Activated T-cell treated with anti-CD3 and anti-CD28 coated beads, Interleukin-2, amount 50 U/mL, for 4 hours (primary cell): ENCODE data around the gene PSTPIP2. TPM values are rescaled to one million over a fixed set of nuclear protein-coding genes. Genes with fewer than 3 reads are reported as not detected.
"Not testable (repeated sequence)": the region's sequence is repeated elsewhere in the genome, so short reads cannot be mapped to it uniquely, and the experiment has no call there.

ENCODE experiments used
- ATAC-seq, 2 donors: fragments of 200-7000 bp; cut with Tn5 transposase; one replicate each; pipeline ENCODE4 v1.10.0; 2021
- DNase-seq: peaks from one replicate; pipeline ENCODE4 v3.0.0-alpha.2; 2020
- H3K27me3 Mint-ChIP-seq: one replicate; pipeline ENCODE4 v1.8.0; 2021; ENCODE audit warnings: low read depth, mixed read lengths
- H3K36me3 Mint-ChIP-seq: one replicate; pipeline ENCODE4 v1.8.0; 2022; ENCODE audit warnings: mixed read lengths; ENCODE audit not compliant: insufficient read depth
- H3K4me1 Mint-ChIP-seq: one replicate; pipeline ENCODE4 v1.8.0; 2021; ENCODE audit warnings: low read depth, mixed read lengths
- H3K4me3 Mint-ChIP-seq: one replicate; pipeline ENCODE4 v1.8.0; 2021; ENCODE audit warnings: mild to moderate bottlenecking, moderate library complexity, mixed read lengths
- H3K9me3 Mint-ChIP-seq: one replicate; pipeline ENCODE4 v1.8.0; 2021; ENCODE audit warnings: mixed read lengths
- total RNA-seq, 3 donors: library from RNA; stranded (reverse); gene quantifications; one replicate each; pipeline ENCODE4 v1.2.1, GENCODE V29; 2021

Gene PSTPIP2
- total RNA-seq, 3 donors from 2014 or later, result 15.8 to 16.6 (median 16.4) TPM

GRCh38 chr18:46055838-46056230 is 16.2 kb downstream of the PSTPIP2 start:
- Mint-ChIP-seq H3K9me3 (no peaks in the 10 kb centered on the region), H3K4me1 (peaks cover 44% of the 10 kb centered on the region), H3K4me3 (peak overlapping the region; percentile 29), H3K27me3 (no peaks in the 10 kb centered on the region), H3K36me3 (no peaks in the 10 kb centered on the region)
- ATAC-seq, result peak; percentile 15 to 51
- DNase-seq, result no peak

- no peaks in the 10 kb centered on the region for H3K36me3 Mint-ChIP-seq
- H3K9me3 Mint-ChIP-seq, result no peaks in the 10 kb centered on the region
- H3K27me3 Mint-ChIP-seq, result no peaks in the 10 kb centered on the region
- peaks cover 44% of the 10 kb centered on the region for H3K4me1 Mint-ChIP-seq
- DNase-seq, result no peak
- peak overlapping the region; percentile 29 for H3K4me3 Mint-ChIP-seq
- ATAC-seq, result peak; percentile 69 to 71
These were observed 16.9 kb downstream of the PSTPIP2 start for GRCh38 chr18:46054956-46055837.

- no peak for DNase-seq
- no peaks in the 10 kb centered on the region for H3K27me3 Mint-ChIP-seq
- ATAC-seq, result peak; percentile 38 to 39
- peaks cover under 1% of the 10 kb centered on the region for H3K36me3 Mint-ChIP-seq
- peaks cover 45% of the 10 kb centered on the region for H3K4me1 Mint-ChIP-seq
- no peaks in the 10 kb centered on the region for H3K9me3 Mint-ChIP-seq
- H3K4me3 Mint-ChIP-seq, result no peak overlapping the region
These were observed 18.5 kb downstream of the PSTPIP2 start for GRCh38 chr18:46053368-46054095.

DNA sequence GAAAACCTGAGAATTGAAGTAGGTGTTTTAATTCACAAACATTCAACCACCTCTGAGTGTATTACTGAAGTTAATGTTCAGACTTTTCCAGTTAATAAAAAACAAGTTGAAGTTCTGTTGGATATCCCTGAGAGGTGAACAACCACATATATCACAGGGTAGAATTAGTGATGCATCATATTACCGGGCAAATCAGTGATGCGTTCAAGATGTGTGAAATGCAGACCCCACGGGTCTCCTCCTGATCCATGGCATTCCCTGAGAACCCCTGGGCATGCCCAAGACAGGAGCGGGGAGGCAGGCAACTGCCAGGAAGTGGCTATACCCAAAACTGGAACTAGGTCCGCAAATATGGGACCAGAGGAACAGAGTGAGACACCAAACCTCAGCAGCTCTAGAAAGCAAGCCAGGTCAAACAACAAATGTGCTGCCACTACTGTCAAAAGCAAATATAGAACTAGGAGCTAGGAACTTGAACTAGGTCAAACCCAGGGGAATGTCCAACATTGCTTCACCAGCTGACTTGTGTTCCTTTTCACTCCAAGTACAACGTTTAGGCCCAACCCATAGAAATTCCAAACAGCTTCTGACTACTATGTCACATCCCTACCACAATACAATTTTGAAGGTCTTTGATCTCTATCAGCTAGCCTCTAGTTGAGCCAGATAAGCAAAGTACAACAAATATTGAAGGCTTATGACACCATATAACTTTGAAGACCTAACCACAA is 20.2 kb downstream of the PSTPIP2 start:
- no peaks in the 10 kb centered on the region for H3K27me3 Mint-ChIP-seq
- peaks cover 47% of the 10 kb centered on the region for H3K4me1 Mint-ChIP-seq

GRCh38 chr18:46050268-46050667 is 21.8 kb downstream of the PSTPIP2 start:
- Mint-ChIP-seq H3K36me3 (peaks cover 2% of the 10 kb centered on the region), H3K9me3 (no peaks in the 10 kb centered on the region), H3K4me3 (no peak overlapping the region), H3K27me3 (no peaks in the 10 kb centered on the region), H3K4me1 (peaks cover 41% of the 10 kb centered on the region)
- DNase-seq, result no peak
- ATAC-seq, result no peak

More for the DNA sequence above, 20.2 kb downstream of the PSTPIP2 start:
- DNase-seq (no peak), ATAC-seq (no peak)
- peaks cover 2% of the 10 kb centered on the region for H3K36me3 Mint-ChIP-seq
- no peak overlapping the region for H3K4me3 Mint-ChIP-seq
- no peaks in the 10 kb centered on the region for H3K9me3 Mint-ChIP-seq

GRCh38 chr18:46048641-46049040 is 23.4 kb downstream of the PSTPIP2 start:
- H3K36me3 Mint-ChIP-seq, result peaks cover 4% of the 10 kb centered on the region
- no peaks in the 10 kb centered on the region for H3K9me3 Mint-ChIP-seq
- H3K4me1 Mint-ChIP-seq, result peaks cover 31% of the 10 kb centered on the region
- no peaks in the 10 kb centered on the region for H3K27me3 Mint-ChIP-seq
- ATAC-seq (no peak), DNase-seq (no peak)
- H3K4me3 Mint-ChIP-seq, result no peak overlapping the region

- not testable (repeated sequence) for DNase-seq, H3K27me3 Mint-ChIP-seq, H3K9me3 Mint-ChIP-seq, H3K4me3 Mint-ChIP-seq, ATAC-seq, H3K36me3 Mint-ChIP-seq
- peaks cover 32% of the 10 kb centered on the region for H3K4me1 Mint-ChIP-seq
These were observed 24.7 kb downstream of the PSTPIP2 start for GRCh38 chr18:46047369-46047768.

DNA sequence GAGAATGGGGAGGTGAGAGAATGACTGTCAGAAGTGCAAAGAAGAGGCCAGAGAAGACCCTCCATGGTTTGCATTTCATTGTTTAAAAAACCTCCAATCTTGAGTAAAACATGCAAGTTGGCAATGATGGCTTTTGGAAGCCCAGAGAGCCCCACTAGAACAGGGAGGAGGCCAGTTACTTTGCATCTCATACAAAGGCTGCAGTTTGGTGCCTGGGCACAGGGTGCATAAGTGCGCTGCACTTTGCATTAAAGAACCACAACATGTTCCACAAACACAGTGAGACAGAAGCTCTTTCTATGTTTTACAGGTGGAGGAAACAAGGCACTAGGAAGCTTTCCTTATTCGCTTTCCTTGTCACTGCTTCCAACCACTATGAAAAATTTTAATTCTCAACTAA is 25.4 kb downstream of the PSTPIP2 start:
- H3K4me3 Mint-ChIP-seq, result no peak overlapping the region
- H3K36me3 Mint-ChIP-seq, result peaks cover 7% of the 10 kb centered on the region
- H3K4me1 Mint-ChIP-seq, result peaks cover 33% of the 10 kb centered on the region
- no peaks in the 10 kb centered on the region for H3K9me3 Mint-ChIP-seq
- H3K27me3 Mint-ChIP-seq, result no peaks in the 10 kb centered on the region
- DNase-seq, result no peak
- no peak for ATAC-seq

GRCh38 chr18:46046126-46046525 is 25.9 kb downstream of the PSTPIP2 start:
- Mint-ChIP-seq H3K27me3 (no peaks in the 10 kb centered on the region), H3K4me1 (peaks cover 31% of the 10 kb centered on the region), H3K4me3 (no peak overlapping the region), H3K36me3 (peaks cover 7% of the 10 kb centered on the region), H3K9me3 (no peaks in the 10 kb centered on the region)
- no peak for DNase-seq
- ATAC-seq, result no peak

DNA sequence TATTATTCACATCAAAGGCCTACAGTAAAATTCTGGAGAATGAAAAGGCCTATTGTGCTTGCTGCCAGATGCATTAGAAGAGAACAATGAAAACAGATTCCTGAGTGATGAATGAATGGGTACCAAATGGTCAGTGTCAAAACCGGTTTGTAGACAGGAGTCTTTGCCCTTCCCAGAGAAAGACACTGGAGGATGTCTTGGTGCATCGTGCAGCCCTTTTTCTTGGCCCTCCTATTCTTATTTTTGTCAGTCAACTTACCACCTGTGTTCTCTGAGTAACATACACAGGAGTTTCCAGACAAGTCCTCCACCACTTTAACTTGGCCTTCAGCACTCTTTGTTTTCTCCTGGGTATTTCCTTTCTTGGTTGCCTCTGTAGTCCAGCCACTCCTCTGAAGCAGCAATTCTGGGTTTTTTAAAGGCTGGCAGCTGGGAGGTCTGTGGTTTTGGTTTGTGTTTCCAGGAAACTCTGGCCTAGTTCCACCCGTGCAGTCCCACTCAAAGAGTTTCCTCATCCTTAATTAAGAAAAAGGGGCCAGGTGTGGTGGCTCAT is 29.4 kb downstream of the PSTPIP2 start:
- ATAC-seq, result peak; percentile 66 to 73
- Mint-ChIP-seq H3K4me1 (peaks cover 41% of the 10 kb centered on the region), H3K27me3 (no peaks in the 10 kb centered on the region), H3K4me3 (no peak overlapping the region), H3K9me3 (no peaks in the 10 kb centered on the region), H3K36me3 (peaks cover 16% of the 10 kb centered on the region)
- DNase-seq, result no peak

- Mint-ChIP-seq H3K9me3 (no peaks in the 10 kb centered on the region), H3K27me3 (no peaks in the 10 kb centered on the region), H3K4me3 (no peak overlapping the region), H3K4me1 (peaks cover 36% of the 10 kb centered on the region), H3K36me3 (peaks cover 17% of the 10 kb centered on the region)
- DNase-seq (no peak), ATAC-seq (peak in 1 of 2 donors; percentile 21)
These were observed 31.3 kb downstream of the PSTPIP2 start for GRCh38 chr18:46040747-46041104.

GRCh38 chr18:46040033-46040746 is 31.9 kb downstream of the PSTPIP2 start:
- Mint-ChIP-seq H3K27me3 (no peaks in the 10 kb centered on the region), H3K4me3 (no peak overlapping the region), H3K36me3 (peaks cover 20% of the 10 kb centered on the region), H3K9me3 (no peaks in the 10 kb centered on the region), H3K4me1 (peaks cover 36% of the 10 kb centered on the region)
- ATAC-seq (no peak), DNase-seq (no peak)

DNA sequence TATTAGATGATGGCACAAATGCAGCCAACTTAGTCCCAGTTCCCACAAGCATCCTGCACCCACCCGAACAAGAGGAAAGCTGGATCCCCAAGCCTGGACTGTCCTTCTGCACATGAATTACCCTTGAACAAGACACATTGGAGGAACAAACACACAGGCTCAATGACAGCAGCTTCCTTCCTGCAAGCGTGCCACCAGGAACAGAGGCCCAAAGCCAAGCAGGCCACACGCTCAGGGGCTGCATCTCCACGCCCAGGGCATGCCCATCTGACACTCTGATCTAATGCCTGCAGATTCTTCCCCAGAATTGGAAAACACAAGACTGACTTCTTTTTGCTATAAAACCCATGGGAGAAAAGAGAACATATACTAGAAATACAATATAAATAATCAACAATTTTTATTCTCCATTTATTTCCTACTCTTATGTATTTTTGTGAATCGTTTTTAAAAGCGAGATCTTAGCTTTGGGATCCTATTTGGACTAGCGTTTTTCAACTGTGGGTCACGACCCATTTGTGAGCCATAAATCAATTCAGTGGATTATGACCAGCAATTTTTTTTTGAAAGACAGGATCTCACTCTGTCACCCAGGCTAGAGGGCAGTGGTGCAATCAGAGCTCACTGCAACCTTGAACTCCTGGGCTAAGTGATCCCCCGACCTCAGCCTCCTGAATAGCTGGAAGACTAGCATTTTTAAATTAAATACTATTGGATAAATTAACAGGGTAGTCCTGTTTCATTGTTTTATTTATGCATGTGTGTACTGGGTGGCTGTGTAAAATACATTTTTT is 34.4 kb downstream of the PSTPIP2 start:
- Mint-ChIP-seq H3K36me3 (peaks cover 25% of the 10 kb centered on the region), H3K9me3 (no peaks in the 10 kb centered on the region), H3K4me3 (no peak overlapping the region), H3K27me3 (no peaks in the 10 kb centered on the region), H3K4me1 (peaks cover 26% of the 10 kb centered on the region)
- DNase-seq, result no peak
- no peak for ATAC-seq
